ENCODE measurements around the gene GUCY2F.

DNA sequence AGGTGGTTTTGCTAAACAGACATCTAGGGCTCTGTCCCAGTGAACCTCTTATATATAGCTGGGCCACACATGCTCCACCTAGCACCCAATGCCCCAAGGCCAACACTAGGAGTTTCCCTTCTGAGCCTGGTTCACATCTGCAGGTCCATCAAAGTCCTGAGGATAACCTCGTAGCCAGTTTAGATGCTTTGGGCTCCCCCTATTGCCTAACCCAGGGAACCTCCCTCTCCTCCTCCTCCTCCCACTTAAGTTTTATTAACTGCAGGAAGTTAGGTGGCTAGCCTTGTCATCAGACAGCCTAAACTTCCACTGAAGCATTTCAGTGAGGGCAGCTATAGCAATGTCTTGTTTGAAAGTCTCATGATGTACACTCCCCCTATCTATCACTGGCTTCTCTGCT is 88.0 kb downstream of the GUCY2F start:
- TF ChIP-seq POLR2A (IDR thresholded peaks at IDR 0.05): no peak
- TF ChIP-seq, protein P1, sequence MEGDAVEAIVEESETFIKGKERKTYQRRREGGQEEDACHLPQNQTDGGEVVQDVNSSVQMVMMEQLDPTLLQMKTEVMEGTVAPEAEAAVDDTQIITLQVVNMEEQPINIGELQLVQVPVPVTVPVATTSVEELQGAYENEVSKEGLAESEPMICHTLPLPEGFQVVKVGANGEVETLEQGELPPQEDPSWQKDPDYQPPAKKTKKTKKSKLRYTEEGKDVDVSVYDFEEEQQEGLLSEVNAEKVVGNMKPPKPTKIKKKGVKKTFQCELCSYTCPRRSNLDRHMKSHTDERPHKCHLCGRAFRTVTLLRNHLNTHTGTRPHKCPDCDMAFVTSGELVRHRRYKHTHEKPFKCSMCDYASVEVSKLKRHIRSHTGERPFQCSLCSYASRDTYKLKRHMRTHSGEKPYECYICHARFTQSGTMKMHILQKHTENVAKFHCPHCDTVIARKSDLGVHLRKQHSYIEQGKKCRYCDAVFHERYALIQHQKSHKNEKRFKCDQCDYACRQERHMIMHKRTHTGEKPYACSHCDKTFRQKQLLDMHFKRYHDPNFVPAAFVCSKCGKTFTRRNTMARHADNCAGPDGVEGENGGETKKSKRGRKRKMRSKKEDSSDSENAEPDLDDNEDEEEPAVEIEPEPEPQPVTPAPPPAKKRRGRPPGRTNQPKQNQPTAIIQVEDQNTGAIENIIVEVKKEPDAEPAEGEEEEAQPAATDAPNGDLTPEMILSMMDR (IDR thresholded peaks at IDR 0.05): no peak
